HL-60 (cell line): ENCODE measurements around the gene RNASE8.
A peak's percentile ranks its signal among the peaks of the same experiment; 100 is the strongest.

Experiments
- CTCF ChIP-seq: IDR thresholded peaks from one replicate; pipeline ENCODE4 v1.5.1; 2011; ENCODE audit warnings: low read length, control low read depth, inconsistent platforms; ENCODE audit not compliant: insufficient read depth
- GABPA ChIP-seq: IDR thresholded peaks from 2 replicates; pipeline ENCODE4 v1.6.1; 2012; ENCODE audit warnings: low read depth

GRCh38 chr14:21104448-21105060 is 46.9 kb downstream of the RNASE8 start:
- peak; percentile 88 for TF ChIP-seq CTCF
- no peak for TF ChIP-seq GABPA
